Thymus (tissue), 11 donors: ENCODE results near the gene PAX3. TPM values are rescaled to one million over a fixed set of nuclear protein-coding genes. Genes with fewer than 3 reads are reported as not detected.

ENCODE experiments used
- DNase-seq, 9 donors: peaks; one replicate each; pipeline ENCODE4 v3.0.0-alpha.2; 2013; ENCODE audit warnings: low spot score in 9 of 9, low read depth in 6 of 9, missing footprints in 1 of 9
- H3K27ac ChIP-seq, 2 donors: one replicate each; pipeline ENCODE4 v1.5.1; 2013; ENCODE audit warnings: control low read depth in 1 of 2, low read depth in 1 of 2, low read length in 1 of 2, mild to moderate bottlenecking in 1 of 2, moderate library complexity in 1 of 2
- H3K27me3 ChIP-seq, 2 donors: one replicate each; pipeline ENCODE4 v1.5.1; 2013; ENCODE audit warnings: low read length in 1 of 2; ENCODE audit not compliant: control insufficient read depth in 2 of 2, insufficient read depth in 1 of 2
- H3K36me3 ChIP-seq, 2 donors: one replicate each; pipeline ENCODE4 v1.5.1; 2013; ENCODE audit warnings: low read length in 1 of 2, mild to moderate bottlenecking in 1 of 2, moderate library complexity in 1 of 2; ENCODE audit not compliant: control insufficient read depth in 2 of 2, insufficient read depth in 2 of 2
- H3K4me1 ChIP-seq, 2 donors: one replicate each; pipeline ENCODE4 v1.5.1; 2013; ENCODE audit warnings: low read length in 2 of 2; ENCODE audit not compliant: control insufficient read depth in 2 of 2, insufficient read depth in 2 of 2
- H3K4me3 ChIP-seq, 2 donors: one replicate each; pipeline ENCODE4 v1.5.1; 2013; ENCODE audit warnings: low read length in 2 of 2, control low read depth in 1 of 2, mild to moderate bottlenecking in 1 of 2
- H3K9me3 ChIP-seq, 2 donors: one replicate each; pipeline ENCODE4 v1.5.1; 2013; ENCODE audit warnings: low read length in 1 of 2, mild to moderate bottlenecking in 1 of 2; ENCODE audit not compliant: control insufficient read depth in 2 of 2, insufficient read depth in 1 of 2
- WGBS: extraction: QIAGEN DNeasy Blood & Tissue Kit; methylation state at CpG from one replicate; pipeline ENCODE4 v1.1.7; 2013; 5-methylcytosine and 5-hydroxymethylcytosine counted together
- polyA plus RNA-seq: library from polyadenylated mRNA; stranded (reverse); fragments of 200-250 nt; gene quantifications from one replicate; pipeline ENCODE4 v1.2.3, GENCODE V29; 2013
- total RNA-seq: library from RNA; stranded (reverse); fragments of 120-200 nt; gene quantifications from one replicate; pipeline ENCODE4 v1.2.4, GENCODE V29; 2013
- donor health status: healthy.

Gene PAX3
- total and polyA plus RNA-seq, 2 donors = 0.05 TPM

- Histone ChIP-seq H3K27ac (no peak overlapping the region), H3K36me3 (no peaks in the 10 kb centered on the region), H3K4me1 (no peaks in the 10 kb centered on the region), H3K27me3 (no peaks in the 10 kb centered on the region), H3K4me3 (no peak overlapping the region), H3K9me3 (no peaks in the 10 kb centered on the region)
- 82% methylated on average over 4 of the region's 4 CpGs for WGBS
- no peak for DNase-seq
Measured at GRCh38 chr2:222228054-222228453, 70.7 kb downstream of the PAX3 start.

- no peak overlapping the region for H3K4me3 ChIP-seq
- WGBS = 83% methylated on average over 6 of the region's 6 CpGs
- DNase-seq = no peak
- no peaks in the 10 kb centered on the region for H3K4me1 ChIP-seq
- H3K9me3 ChIP-seq = no peaks in the 10 kb centered on the region
- H3K27ac ChIP-seq = no peak overlapping the region
- H3K36me3 ChIP-seq = no peaks in the 10 kb centered on the region
- peaks cover 0 to 2% of the 10 kb centered on the region in 2 donors for H3K27me3 ChIP-seq
Measured at GRCh38 chr2:222218786-222219185, 80.0 kb downstream of the PAX3 start.

GRCh38 chr2:222217712-222218111 is 81.1 kb downstream of the PAX3 start:
- 90% methylated on average over 1 of the region's 1 CpG for WGBS
- no peaks in the 10 kb centered on the region for H3K9me3 ChIP-seq
- no peak for DNase-seq
- H3K4me3 ChIP-seq = no peak overlapping the region
- no peaks in the 10 kb centered on the region for H3K4me1 ChIP-seq
- H3K27me3 ChIP-seq = peaks cover 0 to 2% of the 10 kb centered on the region in 2 donors
- no peak overlapping the region for H3K27ac ChIP-seq
- H3K36me3 ChIP-seq = no peaks in the 10 kb centered on the region

DNA sequence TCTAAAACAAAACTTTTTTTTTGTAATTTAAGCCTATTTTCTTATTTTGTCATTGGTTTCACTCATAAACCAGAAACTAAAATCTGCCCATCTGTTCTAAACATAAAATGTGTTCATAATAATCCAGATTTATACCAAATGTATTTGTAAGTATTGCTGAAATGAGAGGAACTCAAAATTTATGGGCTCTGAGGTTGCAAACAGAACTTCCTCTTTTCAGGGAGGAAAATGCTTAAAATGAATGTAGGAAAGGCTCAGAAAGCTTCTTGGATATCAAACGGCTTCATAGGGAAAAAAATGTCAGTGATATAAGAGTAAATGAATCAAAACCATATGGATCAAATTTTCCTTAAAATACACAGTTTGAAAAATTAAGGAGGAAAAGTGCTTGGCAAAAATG is 83.9 kb downstream of the PAX3 start:
- H3K9me3 ChIP-seq = no peaks in the 10 kb centered on the region
- H3K36me3 ChIP-seq = no peaks in the 10 kb centered on the region
- no peaks in the 10 kb centered on the region for H3K27me3 ChIP-seq
- no peak overlapping the region for H3K4me3 ChIP-seq
- H3K27ac ChIP-seq = no peak overlapping the region
- H3K4me1 ChIP-seq = no peaks in the 10 kb centered on the region
- 1% methylated on average over 1 of the region's 1 CpG for WGBS
- no peak for DNase-seq

GRCh38 chr2:222213049-222213448 is 85.7 kb downstream of the PAX3 start:
- Histone ChIP-seq H3K36me3 (no peaks in the 10 kb centered on the region), H3K27ac (no peak overlapping the region), H3K9me3 (no peaks in the 10 kb centered on the region), H3K4me1 (no peaks in the 10 kb centered on the region), H3K4me3 (no peak overlapping the region), H3K27me3 (no peaks in the 10 kb centered on the region)
- WGBS = 89% methylated on average over 5 of the region's 5 CpGs
- no peak for DNase-seq

- WGBS = 87% methylated on average over 4 of the region's 4 CpGs
- no peak for DNase-seq
- no peaks in the 10 kb centered on the region for H3K4me1 ChIP-seq
- no peak overlapping the region for H3K4me3 ChIP-seq
- H3K36me3 ChIP-seq = no peaks in the 10 kb centered on the region
- no peaks in the 10 kb centered on the region for H3K27me3 ChIP-seq
- H3K27ac ChIP-seq = no peak overlapping the region
- no peaks in the 10 kb centered on the region for H3K9me3 ChIP-seq
Measured at GRCh38 chr2:222212571-222212970, 86.2 kb downstream of the PAX3 start.

GRCh38 chr2:222208010-222208690 is 90.6 kb downstream of the PAX3 start:
- DNase-seq = no peak
- Histone ChIP-seq H3K27ac (no peak overlapping the region), H3K9me3 (no peaks in the 10 kb centered on the region), H3K27me3 (no peaks in the 10 kb centered on the region), H3K4me1 (no peaks in the 10 kb centered on the region), H3K36me3 (no peaks in the 10 kb centered on the region), H3K4me3 (no peak overlapping the region)
- 86% methylated on average over 4 of the region's 4 CpGs for WGBS

DNA sequence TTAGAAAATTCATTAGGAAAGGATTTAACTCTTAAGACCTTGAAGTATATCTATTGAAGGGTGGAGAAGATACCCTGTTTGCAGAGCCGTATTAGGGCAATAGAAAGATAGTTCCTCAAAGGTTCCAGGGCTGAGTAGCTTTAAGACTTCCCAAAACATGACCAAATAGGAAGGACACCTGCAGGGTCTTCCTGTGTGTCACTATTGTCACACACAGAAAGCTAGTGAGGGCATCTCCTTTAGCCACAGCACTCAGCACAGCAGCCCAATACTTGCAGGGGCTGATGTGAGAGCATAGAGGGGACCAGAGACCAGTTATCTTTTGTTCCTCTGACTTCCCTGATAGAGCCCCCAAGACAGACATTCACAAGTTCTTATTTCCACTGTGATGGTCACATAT is 93.7 kb downstream of the PAX3 start:
- no peak for DNase-seq
- no peaks in the 10 kb centered on the region for H3K36me3 ChIP-seq
- no peaks in the 10 kb centered on the region for H3K4me1 ChIP-seq
- 71% methylated on average over 1 of the region's 1 CpG for WGBS
- no peak overlapping the region for H3K27ac ChIP-seq
- H3K27me3 ChIP-seq = no peaks in the 10 kb centered on the region
- no peaks in the 10 kb centered on the region for H3K9me3 ChIP-seq
- no peak overlapping the region for H3K4me3 ChIP-seq

DNA sequence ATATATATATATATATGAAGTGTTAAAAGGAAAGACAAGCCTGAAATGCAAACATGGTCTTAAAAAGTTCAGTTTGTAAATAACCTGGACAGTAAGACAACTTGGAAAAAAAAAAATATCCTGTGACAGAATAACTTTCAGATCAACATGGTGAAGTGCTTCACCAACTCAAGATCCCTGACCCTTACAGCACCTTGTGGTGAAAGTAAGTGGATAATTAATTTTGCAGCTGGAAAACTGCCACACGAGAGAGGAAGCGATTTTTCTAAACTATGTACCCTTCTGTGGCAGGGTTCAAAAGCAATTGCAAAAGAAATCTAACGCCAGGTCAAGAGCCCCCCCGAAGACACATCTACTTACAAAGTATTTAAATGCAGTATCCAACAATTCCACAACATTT is 95.8 kb downstream of the PAX3 start:
- Histone ChIP-seq H3K36me3 (no peaks in the 10 kb centered on the region), H3K27ac (no peak overlapping the region), H3K4me3 (no peak overlapping the region), H3K9me3 (no peaks in the 10 kb centered on the region), H3K4me1 (no peaks in the 10 kb centered on the region), H3K27me3 (no peaks in the 10 kb centered on the region)
- 66% methylated on average over 4 of the region's 4 CpGs for WGBS
- no peak for DNase-seq
